ENCODE data around the gene SMIM26. TPM values are rescaled to one million over a fixed set of nuclear protein-coding genes. Genes with fewer than 3 reads are reported as not detected.
"Not testable (repeated sequence)": the region's sequence is repeated elsewhere in the genome, so short reads cannot be mapped to it uniquely, and the experiment has no call there.

The SMIM26 gene
- total RNA-seq, result 100 to 1,000 TPM in 6 of 10 donors, 10 to 100 TPM in 4; 80.7 to 119 (median 105) TPM
- polyA plus RNA-seq, result 100 to 1,000 TPM; 145 to 180 TPM
- long read RNA-seq, donor 1, transcript SMIM26-201 (2 exons, 505 nt), result minor isoform, 18 of 79 reads
- long read RNA-seq, donor 1, transcript SMIM26-202 (2 exons, 575 nt), result major isoform, 61 of 79 reads
- long read RNA-seq, donor 1, partial matches to known transcripts, result 0 of 79 reads
- long read RNA-seq, donor 1, other reads (novel, unspliced or antisense), result 0 of 79 reads
- long read RNA-seq, donor 2, transcript SMIM26-201 (2 exons, 505 nt), result minor isoform, 23 of 80 reads
- long read RNA-seq, donor 2, transcript SMIM26-202 (2 exons, 575 nt), result major isoform, 55 of 80 reads
- long read RNA-seq, donor 2, partial matches to known transcripts, result 1 of 80 reads
- long read RNA-seq, donor 2, other reads (novel, unspliced or antisense), result 1 of 80 reads
- long read RNA-seq, donor 3, transcript SMIM26-202 (2 exons, 575 nt), result major isoform, 6 of 9 reads
- long read RNA-seq, donor 3, partial matches to known transcripts, result 0 of 9 reads
- long read RNA-seq, donor 3, other reads (novel, unspliced or antisense), result 1 of 9 reads

GRCh38 chr20:18566892-18567738 is at the start of gene SMIM26:
SMIM26 (plus strand) TSS chr20:18567432; CDS start chr20:18567479, 47 bp downstream.
- H3K27me3 ChIP-seq, result no peaks in the 10 kb centered on the region
- H3K27ac ChIP-seq, result peak within 1 kb of the TSS; percentile 42 to 94 (median 84)
- peaks cover 0 to 40% (median 4%) of the 10 kb centered on the region in 9 donors for H3K36me3 ChIP-seq
- ATAC-seq (peak; percentile 99 to 100 (median 100)), DNase-seq (peak; percentile 93 to 94)
- H3K4me1 ChIP-seq, result peaks cover 0 to 20% (median 12%) of the 10 kb centered on the region in 9 donors
- intact Hi-C loops (cut with DNase I), result loop anchor here in 5 of 10 donors (1.0 to 10.0 kb wide), 5 partner anchors 20 to 102 kb away; partner anchors contain the start of genes SEC23B (in 5 of the 5), DZANK1 (in 2 of the 5) and POLR3F (in 2 of the 5)
- 0 to 1% methylated on average over 51 of the region's 51 CpGs for WGBS, 2 donors
- no peak for TF ChIP-seq CTCF (IDR thresholded peaks at IDR 0.05)
- peak within 1 kb of the TSS; percentile 44 to 86 (median 77) for H3K4me3 ChIP-seq
- H3K9me3 ChIP-seq, result no peaks in the 10 kb centered on the region

GRCh38 chr20:18522066-18522465 is 45.2 kb upstream of the SMIM26 start:
- DNase-seq; H3K9me3 ChIP-seq; H3K4me3 ChIP-seq; intact Hi-C loops (cut with DNase I); H3K4me1 ChIP-seq; H3K27ac ChIP-seq; H3K27me3 ChIP-seq; ATAC-seq: not testable (repeated sequence)
- 96 to 97% methylated on average over 9 of the region's 9 CpGs for WGBS, 2 donors
- peaks cover 0 to 66% (median 27%) of the 10 kb centered on the region in 9 donors for H3K36me3 ChIP-seq

GRCh38 chr20:18523066-18523465 is 44.2 kb upstream of the SMIM26 start:
- intact Hi-C loops (cut with DNase I), result no loop called here
- Histone ChIP-seq H3K9me3 (no peaks in the 10 kb centered on the region), H3K27me3 (no peaks in the 10 kb centered on the region), H3K36me3 (peaks cover 0 to 66% (median 32%) of the 10 kb centered on the region in 9 donors), H3K4me3 (no peak overlapping the region), H3K4me1 (no peaks in the 10 kb centered on the region), H3K27ac (no peak overlapping the region)
- DNase-seq (no peak), ATAC-seq (no peak)
- no peak for TF ChIP-seq CTCF (IDR thresholded peaks at IDR 0.05)
- 83 to 90% methylated on average over 2 of the region's 2 CpGs for WGBS, 2 donors

- no peak overlapping the region for H3K27ac ChIP-seq
- TF ChIP-seq CTCF (IDR thresholded peaks at IDR 0.05), result no peak
- H3K27me3 ChIP-seq, result no peaks in the 10 kb centered on the region
- DNase-seq (no peak), ATAC-seq (no peak)
- no peaks in the 10 kb centered on the region for H3K4me1 ChIP-seq
- H3K36me3 ChIP-seq, result peaks cover 0 to 81% (median 45%) of the 10 kb centered on the region in 9 donors
- H3K9me3 ChIP-seq, result no peaks in the 10 kb centered on the region
- no peak overlapping the region for H3K4me3 ChIP-seq
- WGBS, 2 donors, result 97 to 100% methylated on average over 1 of the region's 1 CpG
- intact Hi-C loops (cut with DNase I), result no loop called here
These were observed 42.6 kb upstream of the SMIM26 start for GRCh38 chr20:18524646-18525045.

GRCh38 chr20:18526761-18527160 is 40.5 kb upstream of the SMIM26 start:
- WGBS, 2 donors, result 81 to 84% methylated on average over 14 of the region's 14 CpGs
- H3K4me3 ChIP-seq; DNase-seq; H3K4me1 ChIP-seq; intact Hi-C loops (cut with DNase I); ATAC-seq; H3K27me3 ChIP-seq; H3K27ac ChIP-seq; H3K9me3 ChIP-seq: not testable (repeated sequence)
- H3K36me3 ChIP-seq, result peaks cover 3 to 92% (median 59%) of the 10 kb centered on the region in 9 donors

All from heart right ventricle (tissue), 16 donors.